ENCODE measurements around the gene MRI1.
"Not testable (repeated sequence)": the region's sequence is repeated elsewhere in the genome, so short reads cannot be mapped to it uniquely, and the experiment has no call there.

MRI1 gene

DNA sequence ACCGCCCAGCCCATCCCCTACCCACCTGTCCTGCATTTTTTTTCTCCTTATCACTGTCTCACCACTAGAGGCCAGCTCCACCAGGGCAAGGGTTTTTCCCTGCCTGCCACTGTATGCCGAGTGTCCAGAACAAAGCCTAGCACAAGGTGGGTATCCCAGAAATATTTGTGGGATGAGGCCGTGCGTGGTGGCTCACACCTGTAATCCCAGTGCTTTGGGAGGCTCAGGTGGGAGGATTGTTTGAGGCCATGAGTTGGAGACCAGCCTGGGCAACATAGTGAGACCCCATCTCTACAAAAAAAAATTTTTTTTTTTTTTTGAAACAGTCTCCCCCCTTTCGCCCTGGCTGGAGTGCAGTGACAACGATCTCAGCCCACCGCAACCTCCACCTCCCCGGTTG, 2.9 kb upstream of the MRI1 start:
- no peak for DNase-seq (ENCODE audit: low spot score)

DNA sequence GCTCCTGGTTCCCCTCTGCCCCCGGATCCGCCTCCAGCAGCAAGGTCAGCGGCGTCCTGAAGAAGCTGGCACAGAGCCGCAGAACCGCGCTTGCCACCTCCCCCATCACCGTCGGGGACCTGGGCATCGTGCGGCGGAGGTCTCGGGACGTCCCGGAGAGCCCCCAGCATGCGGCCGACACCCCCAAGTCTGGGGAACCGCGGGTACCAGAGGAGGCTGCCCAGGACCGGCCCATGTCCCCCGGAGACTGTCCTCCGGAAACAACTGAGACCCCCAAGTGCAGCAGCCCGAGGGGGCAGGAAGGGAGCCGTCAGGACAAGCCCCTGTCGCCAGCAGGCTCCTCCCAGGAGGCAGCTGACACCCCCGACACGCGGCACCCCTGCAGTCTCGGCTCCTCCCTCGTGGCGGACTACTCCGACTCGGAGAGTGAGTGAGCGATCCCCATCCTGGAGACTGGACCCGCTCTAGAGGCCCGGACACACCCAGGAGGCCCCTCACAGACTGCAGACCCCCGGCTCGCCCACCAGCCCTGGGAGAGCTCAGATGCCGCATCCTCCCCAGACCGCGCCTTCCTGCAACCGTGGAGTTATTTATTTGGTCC, 1.6 kb upstream of the MRI1 start:
- no peak for DNase-seq (ENCODE audit: low spot score)

DNA sequence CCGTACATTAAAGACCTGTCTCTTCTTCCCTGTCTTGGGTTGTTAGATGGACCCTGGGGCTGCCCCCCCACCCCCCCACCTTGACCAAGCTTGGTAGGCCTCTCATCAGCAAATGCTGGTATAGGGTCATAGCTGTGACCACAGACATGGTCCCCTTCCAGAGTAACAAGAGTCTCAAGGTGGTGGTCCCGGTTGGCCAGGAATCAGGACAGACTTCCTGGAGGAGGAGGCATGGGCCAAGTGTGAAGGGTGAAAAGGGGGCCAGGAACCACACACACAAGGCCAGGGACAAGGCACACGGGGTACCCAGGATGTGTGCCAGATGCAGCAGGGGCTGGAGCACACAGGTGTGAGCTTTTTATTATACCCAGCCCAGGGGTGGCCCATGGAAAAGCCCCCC, 1.1 kb upstream of the MRI1 start:
- DNase-seq (ENCODE audit: low spot score) = no peak

DNA sequence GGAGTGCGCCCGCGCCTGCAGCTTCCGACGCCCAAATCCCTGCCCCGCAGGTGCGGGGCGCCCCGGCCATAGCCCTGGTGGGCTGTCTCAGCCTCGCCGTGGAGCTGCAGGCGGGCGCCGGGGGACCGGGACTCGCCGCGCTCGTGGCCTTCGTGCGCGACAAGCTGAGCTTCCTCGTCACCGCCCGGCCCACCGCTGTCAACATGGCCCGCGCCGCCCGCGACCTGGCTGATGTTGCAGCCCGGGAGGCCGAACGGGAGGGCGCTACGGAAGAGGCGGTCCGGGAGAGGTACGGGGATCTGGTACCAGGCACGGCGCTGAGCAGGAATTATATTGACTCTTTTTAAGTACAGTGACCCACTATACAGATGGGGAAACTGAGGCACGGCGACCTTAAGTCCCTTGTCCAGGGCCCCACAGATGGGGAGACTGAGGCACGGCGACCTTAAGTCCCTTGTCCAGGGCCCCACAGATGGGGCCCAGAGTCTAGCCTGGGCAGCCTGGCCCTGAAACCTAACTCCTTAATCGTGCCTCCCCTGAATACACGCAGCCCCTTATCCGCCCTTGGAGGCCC, 586 bp downstream of the MRI1 start:
- no peak for DNase-seq (ENCODE audit: low spot score)

DNA sequence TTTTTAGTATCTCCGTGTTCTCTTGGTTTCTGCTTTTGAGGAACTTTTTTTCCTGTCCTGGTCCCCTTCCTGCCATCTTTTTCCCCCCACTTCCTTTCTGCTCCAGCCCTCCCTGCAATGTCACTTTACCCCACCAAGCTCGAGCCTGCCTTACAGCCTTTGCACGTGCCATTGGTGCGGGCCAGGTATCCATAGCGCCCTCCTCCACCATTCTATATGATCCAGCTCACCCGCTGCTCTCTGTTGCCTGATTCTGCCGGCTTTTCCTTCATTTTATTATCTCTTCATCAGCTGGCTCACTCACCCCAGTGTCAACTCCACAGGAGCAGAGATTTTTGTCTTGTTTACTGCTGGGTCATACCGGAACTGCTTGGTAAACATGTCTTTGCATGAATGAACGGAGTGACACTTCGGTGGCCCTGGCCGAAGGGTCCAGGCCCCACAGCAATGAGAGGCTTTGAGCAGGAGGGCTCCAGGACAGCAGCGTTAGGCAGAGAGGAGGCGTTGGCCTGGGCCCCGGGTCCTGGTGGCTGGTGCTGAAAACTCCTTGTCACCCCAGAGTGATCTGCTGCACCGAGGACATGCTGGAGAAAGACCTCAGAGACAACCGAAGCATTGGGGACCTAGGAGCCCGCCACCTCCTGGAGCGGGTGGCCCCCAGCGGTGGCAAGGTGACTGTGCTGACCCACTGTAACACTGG, 1.2 kb downstream of the MRI1 start:
- DNase-seq (ENCODE audit: low spot score) = peak; percentile 51

DNA sequence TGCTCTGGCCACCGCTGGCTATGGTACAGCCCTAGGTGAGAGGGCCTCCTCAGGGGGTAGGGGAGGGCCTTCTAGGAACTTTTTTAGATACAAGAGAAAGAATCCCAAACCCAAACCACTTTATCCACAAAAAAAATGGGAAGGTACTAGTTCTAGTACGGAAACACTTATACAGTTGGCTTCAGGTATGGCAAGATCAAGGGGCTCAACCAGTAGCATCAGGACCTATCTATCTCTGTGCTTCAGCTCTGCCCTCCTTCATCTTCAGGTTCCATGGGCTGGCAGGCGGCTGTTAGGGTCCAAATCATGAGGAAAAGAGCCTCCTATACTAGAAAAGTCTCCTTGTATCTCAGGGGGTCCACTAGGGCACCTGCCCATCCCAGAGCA, 1.8 kb downstream of the MRI1 start:
- no peak for DNase-seq (ENCODE audit: low spot score)

DNA sequence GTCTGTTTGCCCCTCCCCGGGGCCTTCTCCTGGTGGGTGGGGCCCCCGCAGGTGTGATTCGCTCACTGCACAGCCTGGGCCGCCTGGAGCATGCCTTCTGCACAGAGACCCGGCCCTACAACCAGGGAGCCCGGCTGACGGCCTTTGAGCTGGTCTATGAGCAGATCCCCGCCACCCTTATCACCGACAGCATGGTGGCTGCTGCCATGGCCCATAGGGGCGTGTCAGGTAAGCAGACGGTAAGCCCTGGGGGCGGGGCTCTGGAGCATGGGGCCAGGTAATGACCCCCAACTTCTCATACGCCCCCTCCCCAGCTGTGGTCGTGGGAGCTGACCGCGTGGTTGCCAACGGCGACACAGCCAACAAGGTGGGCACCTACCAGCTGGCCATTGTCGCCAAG, 4.2 kb downstream of the MRI1 start:
- DNase-seq (ENCODE audit: low spot score) = no peak

DNA sequence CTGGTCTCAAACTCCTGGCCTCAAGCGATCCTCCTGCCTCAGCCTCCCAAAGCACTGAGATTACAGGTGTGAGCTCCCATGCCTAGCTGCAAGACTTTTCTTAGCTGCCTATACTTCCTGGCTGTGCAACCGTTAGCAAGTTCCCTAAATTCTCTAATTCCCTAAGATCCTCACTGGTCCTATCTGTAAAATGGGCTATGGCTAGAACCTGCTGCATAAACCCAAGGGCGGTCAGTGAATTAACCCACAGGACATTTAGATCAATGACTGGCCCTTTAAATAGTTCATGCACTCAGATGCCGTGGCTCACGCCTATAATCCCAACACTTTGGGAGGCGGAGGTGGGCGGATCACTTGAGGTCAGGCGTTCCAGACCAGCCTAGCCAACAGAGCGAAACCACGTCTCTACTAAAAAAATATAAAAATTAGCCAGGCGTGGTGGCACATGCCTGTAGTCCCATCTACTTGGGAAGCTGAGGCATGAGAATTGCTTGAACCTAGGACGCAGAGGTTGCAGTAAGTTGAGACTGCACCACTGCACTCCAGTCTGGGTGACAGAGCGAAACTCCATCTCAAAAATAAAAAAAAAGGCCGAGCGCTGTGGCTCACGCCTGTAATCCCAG, 5.8 kb downstream of the MRI1 start:
- DNase-seq (ENCODE audit: low spot score) = no peak

DNA sequence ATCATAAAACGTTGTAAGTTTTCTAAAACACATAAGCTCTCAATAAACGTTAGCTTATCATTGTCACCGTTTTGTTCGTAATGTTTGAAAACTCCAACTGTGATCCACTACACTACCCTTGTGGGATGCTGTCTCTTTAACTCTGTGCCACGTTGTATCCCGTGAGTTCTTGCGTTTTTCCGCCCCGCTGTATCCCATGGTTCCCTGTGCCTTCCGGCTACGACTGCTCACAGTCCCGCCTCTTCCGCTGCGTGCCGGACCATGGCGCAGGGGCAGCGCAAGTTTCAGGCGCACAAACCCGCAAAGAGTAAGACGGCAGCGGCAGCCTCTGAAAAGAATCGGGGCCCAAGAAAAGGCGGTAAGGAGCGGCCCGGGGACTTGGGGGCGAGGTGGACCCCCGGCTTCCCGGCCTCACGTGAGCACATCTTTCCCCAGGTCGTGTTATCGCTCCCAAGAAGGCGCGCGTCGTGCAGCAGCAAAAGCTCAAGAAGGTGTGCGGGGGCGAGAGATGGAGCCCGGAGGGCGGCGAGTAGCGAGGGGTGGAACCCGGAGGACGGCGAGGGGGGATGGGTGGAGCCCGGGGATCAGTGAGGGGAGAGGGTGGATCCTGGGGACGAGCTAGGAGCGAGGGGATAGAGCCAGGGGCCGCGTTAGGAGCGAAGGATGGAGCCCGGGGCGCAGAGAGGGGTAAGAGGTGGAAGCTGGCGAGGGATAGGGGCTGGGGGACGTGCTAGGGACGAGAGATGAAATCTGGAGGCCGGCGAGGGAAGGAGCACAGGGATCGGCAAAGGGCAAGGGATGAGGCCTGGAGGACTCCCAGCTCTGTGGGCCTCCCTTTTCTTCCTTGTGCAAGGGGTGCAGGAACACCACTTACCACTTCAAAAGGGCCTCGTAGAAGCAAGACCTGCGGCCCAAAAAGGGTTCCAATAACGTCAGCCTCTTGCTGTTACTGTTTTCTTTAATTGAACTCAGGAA, 10.2 kb downstream of the MRI1 start, which contains the start of gene C19orf53:
TSS of gene C19orf53 (plus strand) at position 240 of the 975 bp plus-strand sequence. CDS start at position 262, 22 bp downstream.
- DNase-seq (ENCODE audit: low spot score) = peak; percentile 95

DNA sequence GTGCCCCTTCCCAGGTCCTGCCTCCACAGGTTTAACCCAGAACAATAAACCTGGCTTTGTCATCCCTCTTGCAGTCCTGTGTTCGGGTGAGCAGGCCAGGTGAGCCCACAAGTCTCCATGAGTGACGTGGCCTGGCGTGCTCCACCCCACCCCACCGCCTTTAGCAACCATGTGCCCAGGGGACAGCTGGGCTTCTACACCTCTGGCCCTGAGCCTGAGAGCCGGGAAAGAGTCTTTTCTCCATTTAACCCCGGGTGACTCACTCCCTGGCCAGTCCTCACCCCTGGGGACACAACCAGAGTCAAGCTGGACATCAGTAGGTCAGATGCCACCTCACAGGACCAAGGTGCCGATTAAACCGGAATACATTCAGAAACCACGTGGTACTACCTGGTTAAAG, 14.1 kb downstream of the MRI1 start:
- DNase-seq (ENCODE audit: low spot score) = no peak

DNA sequence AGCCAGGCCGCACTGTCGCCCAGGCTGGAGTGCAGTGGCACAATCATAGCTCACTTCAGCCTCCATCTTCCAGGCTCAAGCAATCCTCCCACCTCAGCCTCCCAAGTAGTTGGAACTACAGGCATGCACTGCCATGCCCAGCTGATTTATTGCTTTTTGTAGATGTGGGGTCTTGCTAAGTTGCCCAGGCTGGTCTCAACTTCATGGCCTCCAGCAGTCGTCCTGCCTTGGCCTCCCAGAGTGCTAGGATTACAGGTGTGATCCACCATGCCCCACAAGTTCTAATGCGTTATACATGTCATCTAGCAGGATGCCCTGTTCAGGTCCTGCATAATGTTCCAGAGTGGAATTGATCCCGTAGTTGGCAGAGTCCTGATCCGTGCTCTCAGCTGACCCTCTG, 14.5 kb downstream of the MRI1 start:
- no peak for DNase-seq (ENCODE audit: low spot score)

DNA sequence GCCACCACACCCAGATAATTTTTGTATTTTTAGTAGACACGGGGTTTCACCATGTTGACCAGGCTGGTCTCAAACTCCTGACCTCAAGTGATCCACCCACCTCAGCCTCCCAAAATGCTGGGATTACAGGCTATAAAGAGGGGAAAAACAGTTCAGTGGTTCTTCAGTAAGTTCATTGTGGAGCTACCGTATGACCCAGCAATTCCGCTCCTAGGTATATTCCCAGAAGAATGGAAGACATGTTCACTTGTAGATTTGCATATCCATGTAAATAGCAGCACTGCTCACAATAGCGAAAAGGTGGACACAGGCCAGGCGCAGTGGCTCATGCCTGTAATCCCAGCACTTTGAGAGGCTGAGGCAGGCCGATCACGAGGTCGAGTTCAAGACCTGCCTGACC, 15.5 kb downstream of the MRI1 start:
- DNase-seq (ENCODE audit: low spot score) = not testable (repeated sequence)

DNA sequence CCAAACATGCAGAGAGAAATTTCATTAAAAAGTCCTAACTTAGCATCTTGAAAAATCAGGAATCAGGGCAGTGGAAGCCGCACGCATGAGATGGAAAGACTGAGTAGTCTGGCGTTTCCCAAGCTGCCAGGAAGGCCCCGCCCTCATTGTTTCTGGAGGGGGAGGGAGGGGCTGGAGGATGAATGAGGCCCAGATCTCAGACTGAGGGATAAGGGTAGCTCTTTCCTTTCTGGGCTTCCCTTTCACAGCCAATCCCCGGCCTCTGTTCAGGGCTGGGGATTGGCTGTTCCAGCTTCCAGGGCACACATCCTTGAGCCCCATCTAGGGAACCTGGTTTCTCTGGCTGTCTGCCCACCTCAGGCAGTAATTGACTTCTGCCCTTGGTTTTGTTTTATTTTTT, 17.2 kb downstream of the MRI1 start:
- no peak for DNase-seq (ENCODE audit: low spot score)

DNA sequence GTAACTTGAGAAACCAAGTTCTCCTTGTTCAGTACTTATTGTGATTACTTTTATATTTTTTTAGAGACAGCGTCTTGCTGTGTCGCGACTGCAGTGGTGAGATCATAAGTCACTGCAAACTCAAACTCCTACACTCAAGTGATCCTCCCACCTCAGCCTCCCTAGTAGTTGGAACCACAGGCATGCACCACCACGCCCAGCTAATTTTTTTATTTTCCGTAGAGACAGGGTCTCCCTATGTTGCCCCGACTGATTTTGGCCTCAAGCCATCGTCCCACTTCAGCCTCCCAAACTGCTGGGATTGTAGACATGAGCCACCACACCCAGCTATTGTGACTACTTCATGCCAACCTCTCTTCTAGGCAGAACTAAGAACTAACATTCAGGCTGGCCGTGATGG, 18.2 kb downstream of the MRI1 start:
- no peak for DNase-seq (ENCODE audit: low spot score)

DNA sequence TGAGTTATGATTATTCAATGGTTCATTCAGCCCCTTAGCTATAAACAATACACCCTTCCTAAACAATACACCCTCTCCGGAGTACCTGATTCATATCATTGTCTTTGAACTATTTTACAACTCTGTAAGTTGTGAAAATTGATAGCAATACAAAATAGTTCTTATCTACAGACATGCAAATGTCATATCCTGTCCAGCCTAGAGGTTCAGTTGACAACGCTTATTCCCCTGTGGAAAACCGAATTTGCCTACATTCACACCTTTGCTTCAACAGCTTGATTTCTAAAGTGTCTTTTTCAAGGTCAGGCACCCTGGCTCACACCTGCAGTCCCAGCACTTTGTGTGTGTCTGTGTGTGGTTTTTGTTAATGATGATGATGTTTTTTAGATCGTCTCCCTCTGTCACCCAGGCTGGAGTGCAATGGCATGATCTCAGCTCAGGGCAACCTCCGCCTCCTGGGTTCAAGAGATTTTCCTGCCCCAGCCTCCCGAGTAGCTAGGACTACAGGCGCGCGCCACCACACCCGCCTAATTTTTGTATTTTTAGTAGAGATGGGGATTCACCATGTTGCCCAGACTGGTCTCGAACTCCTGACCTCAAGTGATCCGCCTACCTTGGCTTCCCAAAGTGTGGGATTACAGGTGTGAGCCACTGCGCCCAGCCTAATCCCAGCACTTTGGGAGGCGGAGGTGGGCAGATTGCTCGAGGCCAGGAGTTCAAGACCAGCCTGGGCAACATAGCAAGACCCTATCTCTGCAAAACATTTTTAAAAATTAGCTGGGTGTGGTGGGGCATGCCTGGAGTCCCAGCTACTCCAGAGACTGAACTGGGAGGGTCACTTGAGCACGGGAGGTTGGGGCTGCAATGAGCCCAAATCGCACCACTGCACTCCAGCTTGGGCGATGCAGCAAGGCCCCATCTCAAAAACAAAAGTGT, 19.5 kb downstream of the MRI1 start:
- DNase-seq (ENCODE audit: low spot score) = no peak

DNA sequence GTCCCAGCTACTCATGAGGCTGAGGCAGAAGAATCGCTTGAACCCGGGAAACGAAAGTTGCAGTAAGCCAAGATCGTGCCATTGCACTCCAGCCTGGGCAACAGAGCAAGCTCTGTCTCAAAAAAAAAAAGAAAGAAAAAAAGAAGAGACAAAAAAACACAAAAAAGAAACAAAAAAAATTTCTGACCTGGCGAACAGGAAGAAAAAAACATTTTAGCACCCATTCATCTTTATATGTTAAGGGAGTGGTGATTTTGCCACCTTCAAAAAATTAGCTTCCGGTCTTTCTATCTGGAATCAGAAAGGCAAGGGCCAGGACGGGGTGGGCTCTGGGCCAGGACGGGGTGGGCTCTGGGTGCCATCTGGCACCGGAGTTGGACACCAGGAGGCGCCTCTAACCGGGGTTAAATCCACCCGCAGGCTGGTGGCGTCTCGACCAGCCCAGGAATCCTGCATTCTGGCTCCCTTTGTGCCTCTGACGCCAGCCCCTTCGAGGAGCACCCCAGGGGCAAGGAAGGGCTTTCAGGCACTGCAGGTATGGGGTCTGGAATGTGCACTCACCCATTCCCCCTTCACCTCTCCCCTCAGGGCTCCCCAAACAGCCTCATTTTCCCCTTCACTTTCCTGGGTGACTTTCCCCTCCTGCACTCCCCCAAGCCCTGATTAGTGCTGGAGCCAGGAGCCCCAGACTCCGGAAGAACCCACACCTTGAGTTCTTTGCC, 20.6 kb downstream of the MRI1 start:
- peak; percentile 41 for DNase-seq (ENCODE audit: low spot score)

DNA sequence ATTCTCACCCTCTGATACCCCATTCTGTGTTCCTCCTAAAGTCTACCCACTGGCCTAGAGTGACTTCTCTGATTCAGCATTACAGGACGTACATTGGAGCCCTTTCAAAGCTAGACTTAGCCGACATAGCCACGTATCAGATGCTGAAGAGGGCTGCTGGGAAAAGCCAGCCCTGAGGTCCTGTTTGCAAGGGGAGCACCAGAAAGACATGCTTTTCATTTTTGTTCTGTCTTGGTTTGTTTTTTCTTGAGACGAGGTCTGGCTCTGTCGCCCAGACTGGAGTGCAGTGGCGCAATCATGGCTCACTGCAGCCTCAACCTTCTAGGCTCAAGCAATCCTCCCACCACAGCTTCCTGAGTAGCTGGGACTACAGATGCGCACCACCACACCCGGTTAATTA, 24.7 kb downstream of the MRI1 start:
- DNase-seq (ENCODE audit: low spot score) = no peak

DNA sequence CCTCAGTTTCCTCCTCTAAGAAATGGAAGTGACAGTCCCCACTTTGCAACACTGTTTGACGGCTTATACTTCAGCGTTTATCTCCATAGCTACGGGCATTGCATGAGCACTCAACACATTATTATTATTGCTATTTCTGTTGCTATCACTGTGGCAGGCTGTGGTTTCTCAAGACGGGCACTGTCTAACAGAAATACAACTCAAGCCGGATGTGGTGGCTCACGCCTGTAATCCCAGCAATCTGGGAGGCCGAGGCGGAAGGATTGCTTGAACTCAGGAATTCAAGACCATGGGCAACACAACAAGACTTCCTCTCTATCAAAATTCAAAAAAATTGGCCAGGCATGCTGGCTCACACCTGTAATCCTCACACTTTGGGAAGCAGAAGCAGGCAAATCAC, 26.0 kb downstream of the MRI1 start:
- no peak for DNase-seq (ENCODE audit: low spot score)

DNA sequence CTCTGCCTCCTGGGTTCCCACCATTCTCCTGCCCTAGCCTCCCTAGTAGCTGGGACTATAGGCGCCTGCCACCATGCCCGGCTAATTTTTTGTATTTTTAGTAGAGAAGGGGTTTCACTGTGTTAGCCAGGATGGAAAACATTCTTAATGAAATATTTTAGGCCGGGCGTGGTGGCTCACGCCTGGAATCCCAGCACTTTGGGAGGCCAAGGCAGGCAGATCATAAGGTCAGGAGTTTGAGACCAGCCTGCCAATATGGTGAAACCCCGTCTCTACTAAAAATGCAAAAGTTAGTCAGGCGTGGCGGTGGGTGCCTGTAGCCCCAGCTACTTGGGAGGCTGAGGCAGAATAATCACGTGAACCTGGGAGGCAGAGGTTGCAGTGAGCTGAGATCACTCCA, 29.0 kb downstream of the MRI1 start:
- DNase-seq (ENCODE audit: low spot score) = not testable (repeated sequence)

DNA sequence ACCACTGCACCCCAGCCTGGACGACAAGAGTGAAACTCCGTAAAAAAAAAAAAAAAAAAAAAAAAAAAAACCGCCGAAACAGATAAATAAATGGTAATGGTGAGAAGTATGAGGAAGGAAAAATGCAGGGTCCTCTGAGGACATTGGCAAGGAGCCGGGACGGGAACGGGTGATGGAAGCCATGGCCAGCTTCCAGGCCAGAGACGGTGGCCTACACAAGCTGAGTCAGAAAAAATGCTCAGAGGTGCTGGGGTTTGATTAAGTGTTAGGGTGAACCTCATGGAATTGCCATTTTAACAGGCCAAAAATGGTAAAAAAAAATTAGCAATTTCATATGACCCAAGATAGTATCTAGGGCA, 30.1 kb downstream of the MRI1 start:
- peak; percentile 77 for DNase-seq (ENCODE audit: low spot score)
